OCI-LY7 (cell line): Measurements from ENCODE around the gene RPS19BP1.

ENCODE experiments used
- EZH2phosphoT487 ChIP-seq: fragments of 200-600 bp; sonication (generic); IDR thresholded peaks from 2 replicates; pipeline ENCODE4 v1.6.1; 2018; ENCODE audit warnings: low read depth, borderline replicate concordance, mild to moderate bottlenecking, mixed run types, antibody characterized with exemption, low read length, moderate library complexity, mixed read lengths
- TF ChIP-seq, protein P1 (sequence below): fragments of 200-600 bp; sonication (generic); conservative IDR thresholded peaks from 2 replicates; pipeline ENCODE4 v1.5.1; 2014; ENCODE audit warnings: mild to moderate bottlenecking, antibody characterized with exemption, low read length, moderate library complexity, mixed read lengths

GRCh38 chr22:39547587-39547947, 15.0 kb upstream of the RPS19BP1 start:
- TF ChIP-seq, protein P1, sequence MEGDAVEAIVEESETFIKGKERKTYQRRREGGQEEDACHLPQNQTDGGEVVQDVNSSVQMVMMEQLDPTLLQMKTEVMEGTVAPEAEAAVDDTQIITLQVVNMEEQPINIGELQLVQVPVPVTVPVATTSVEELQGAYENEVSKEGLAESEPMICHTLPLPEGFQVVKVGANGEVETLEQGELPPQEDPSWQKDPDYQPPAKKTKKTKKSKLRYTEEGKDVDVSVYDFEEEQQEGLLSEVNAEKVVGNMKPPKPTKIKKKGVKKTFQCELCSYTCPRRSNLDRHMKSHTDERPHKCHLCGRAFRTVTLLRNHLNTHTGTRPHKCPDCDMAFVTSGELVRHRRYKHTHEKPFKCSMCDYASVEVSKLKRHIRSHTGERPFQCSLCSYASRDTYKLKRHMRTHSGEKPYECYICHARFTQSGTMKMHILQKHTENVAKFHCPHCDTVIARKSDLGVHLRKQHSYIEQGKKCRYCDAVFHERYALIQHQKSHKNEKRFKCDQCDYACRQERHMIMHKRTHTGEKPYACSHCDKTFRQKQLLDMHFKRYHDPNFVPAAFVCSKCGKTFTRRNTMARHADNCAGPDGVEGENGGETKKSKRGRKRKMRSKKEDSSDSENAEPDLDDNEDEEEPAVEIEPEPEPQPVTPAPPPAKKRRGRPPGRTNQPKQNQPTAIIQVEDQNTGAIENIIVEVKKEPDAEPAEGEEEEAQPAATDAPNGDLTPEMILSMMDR = no peak
- TF ChIP-seq EZH2phosphoT487 = no peak
